ENCODE measurements around the gene KLC3.
A peak's percentile ranks its signal among the peaks of the same experiment; 100 is the strongest.

The KLC3 gene

DNA sequence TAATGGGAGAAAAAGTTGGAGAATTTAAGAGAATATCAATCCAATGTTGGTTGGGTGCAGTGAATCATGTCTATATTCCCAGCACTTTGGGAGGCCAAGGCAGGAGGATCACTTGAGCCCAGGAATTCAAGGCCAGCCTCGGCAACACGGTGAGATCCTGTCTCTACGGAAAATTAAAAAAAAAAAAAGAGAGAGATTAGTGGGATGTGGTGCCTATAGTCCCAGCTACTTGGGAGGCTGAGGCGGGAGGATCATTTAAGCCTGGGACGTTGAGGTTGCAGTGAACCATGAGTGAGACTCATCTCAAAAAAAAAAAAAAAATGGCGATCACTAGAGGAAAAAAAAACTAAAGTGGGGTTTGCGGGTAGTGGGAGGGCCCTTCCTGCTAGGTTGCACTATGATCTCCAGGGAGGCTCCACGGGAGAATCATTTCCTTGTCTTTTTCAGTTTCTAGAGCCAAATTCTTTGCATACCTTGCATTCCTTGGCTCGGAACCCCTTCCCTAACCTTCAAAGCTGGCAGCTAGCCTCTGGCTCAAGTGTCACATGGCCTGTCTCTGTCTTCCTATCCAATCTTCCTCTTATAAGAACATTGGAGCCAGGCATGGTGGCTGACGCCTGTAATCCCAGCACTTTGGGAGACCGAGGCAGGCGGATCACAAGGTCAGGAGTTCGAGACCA lies 35.6 kb downstream of the KLC3 start:
- peak; percentile 86 for ATAC-seq

GRCh38 chr19:45380107-45380506 lies 39.6 kb downstream of the KLC3 start:
- TF ChIP-seq, protein P1, sequence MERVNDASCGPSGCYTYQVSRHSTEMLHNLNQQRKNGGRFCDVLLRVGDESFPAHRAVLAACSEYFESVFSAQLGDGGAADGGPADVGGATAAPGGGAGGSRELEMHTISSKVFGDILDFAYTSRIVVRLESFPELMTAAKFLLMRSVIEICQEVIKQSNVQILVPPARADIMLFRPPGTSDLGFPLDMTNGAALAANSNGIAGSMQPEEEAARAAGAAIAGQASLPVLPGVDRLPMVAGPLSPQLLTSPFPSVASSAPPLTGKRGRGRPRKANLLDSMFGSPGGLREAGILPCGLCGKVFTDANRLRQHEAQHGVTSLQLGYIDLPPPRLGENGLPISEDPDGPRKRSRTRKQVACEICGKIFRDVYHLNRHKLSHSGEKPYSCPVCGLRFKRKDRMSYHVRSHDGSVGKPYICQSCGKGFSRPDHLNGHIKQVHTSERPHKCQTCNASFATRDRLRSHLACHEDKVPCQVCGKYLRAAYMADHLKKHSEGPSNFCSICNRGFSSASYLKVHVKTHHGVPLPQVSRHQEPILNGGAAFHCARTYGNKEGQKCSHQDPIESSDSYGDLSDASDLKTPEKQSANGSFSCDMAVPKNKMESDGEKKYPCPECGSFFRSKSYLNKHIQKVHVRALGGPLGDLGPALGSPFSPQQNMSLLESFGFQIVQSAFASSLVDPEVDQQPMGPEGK (CRISPR knock-in tag; IDR thresholded peaks at IDR 0.05; ENCODE audit: borderline replicate concordance): no peak
- TF ChIP-seq TOX (CRISPR knock-in tag; IDR thresholded peaks at IDR 0.05; ENCODE audit: borderline replicate concordance) (no peak), ZNF565 (CRISPR knock-in tag; conservative IDR thresholded peaks at IDR 0.05; ENCODE audit: low read depth) (no peak), OSR1 (CRISPR knock-in tag; IDR thresholded peaks at IDR 0.05) (no peak), ESRRG (CRISPR knock-in tag; IDR thresholded peaks at IDR 0.05) (no peak), ZNF70 (CRISPR knock-in tag; IDR thresholded peaks at IDR 0.05) (no peak), ISL1 (CRISPR knock-in tag; IDR thresholded peaks at IDR 0.05) (no peak), ZFP30 (CRISPR knock-in tag; IDR thresholded peaks at IDR 0.05) (no peak), PPARA (CRISPR knock-in tag; IDR thresholded peaks at IDR 0.05; ENCODE audit: borderline replicate concordance) (no peak), CSDC2 (CRISPR knock-in tag; IDR thresholded peaks at IDR 0.05) (no peak), GLIS3 (CRISPR knock-in tag; IDR thresholded peaks at IDR 0.05) (no peak), ARNTL (CRISPR knock-in tag; IDR thresholded peaks at IDR 0.05; ENCODE audit: borderline replicate concordance, low read depth) (no peak), SNAI2 (CRISPR knock-in tag; IDR thresholded peaks at IDR 0.05) (no peak), BACH2 (CRISPR knock-in tag; IDR thresholded peaks at IDR 0.05; ENCODE audit: borderline replicate concordance) (no peak), ZNF8 (CRISPR knock-in tag; IDR thresholded peaks at IDR 0.05) (no peak)
- TF ChIP-seq, protein P2, sequence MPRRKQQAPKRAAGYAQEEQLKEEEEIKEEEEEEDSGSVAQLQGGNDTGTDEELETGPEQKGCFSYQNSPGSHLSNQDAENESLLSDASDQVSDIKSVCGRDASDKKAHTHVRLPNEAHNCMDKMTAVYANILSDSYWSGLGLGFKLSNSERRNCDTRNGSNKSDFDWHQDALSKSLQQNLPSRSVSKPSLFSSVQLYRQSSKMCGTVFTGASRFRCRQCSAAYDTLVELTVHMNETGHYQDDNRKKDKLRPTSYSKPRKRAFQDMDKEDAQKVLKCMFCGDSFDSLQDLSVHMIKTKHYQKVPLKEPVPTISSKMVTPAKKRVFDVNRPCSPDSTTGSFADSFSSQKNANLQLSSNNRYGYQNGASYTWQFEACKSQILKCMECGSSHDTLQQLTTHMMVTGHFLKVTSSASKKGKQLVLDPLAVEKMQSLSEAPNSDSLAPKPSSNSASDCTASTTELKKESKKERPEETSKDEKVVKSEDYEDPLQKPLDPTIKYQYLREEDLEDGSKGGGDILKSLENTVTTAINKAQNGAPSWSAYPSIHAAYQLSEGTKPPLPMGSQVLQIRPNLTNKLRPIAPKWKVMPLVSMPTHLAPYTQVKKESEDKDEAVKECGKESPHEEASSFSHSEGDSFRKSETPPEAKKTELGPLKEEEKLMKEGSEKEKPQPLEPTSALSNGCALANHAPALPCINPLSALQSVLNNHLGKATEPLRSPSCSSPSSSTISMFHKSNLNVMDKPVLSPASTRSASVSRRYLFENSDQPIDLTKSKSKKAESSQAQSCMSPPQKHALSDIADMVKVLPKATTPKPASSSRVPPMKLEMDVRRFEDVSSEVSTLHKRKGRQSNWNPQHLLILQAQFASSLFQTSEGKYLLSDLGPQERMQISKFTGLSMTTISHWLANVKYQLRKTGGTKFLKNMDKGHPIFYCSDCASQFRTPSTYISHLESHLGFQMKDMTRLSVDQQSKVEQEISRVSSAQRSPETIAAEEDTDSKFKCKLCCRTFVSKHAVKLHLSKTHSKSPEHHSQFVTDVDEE (CRISPR knock-in tag; IDR thresholded peaks at IDR 0.05): no peak
- TF ChIP-seq, protein P3, sequence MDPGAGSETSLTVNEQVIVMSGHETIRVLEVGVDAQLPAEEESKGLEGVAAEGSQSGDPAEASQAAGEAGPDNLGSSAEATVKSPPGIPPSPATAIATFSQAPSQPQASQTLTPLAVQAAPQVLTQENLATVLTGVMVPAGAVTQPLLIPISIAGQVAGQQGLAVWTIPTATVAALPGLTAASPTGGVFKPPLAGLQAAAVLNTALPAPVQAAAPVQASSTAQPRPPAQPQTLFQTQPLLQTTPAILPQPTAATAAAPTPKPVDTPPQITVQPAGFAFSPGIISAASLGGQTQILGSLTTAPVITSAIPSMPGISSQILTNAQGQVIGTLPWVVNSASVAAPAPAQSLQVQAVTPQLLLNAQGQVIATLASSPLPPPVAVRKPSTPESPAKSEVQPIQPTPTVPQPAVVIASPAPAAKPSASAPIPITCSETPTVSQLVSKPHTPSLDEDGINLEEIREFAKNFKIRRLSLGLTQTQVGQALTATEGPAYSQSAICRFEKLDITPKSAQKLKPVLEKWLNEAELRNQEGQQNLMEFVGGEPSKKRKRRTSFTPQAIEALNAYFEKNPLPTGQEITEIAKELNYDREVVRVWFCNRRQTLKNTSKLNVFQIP (CRISPR knock-in tag; IDR thresholded peaks at IDR 0.05; ENCODE audit: borderline replicate concordance, low read depth): no peak
- TF ChIP-seq, protein P4, sequence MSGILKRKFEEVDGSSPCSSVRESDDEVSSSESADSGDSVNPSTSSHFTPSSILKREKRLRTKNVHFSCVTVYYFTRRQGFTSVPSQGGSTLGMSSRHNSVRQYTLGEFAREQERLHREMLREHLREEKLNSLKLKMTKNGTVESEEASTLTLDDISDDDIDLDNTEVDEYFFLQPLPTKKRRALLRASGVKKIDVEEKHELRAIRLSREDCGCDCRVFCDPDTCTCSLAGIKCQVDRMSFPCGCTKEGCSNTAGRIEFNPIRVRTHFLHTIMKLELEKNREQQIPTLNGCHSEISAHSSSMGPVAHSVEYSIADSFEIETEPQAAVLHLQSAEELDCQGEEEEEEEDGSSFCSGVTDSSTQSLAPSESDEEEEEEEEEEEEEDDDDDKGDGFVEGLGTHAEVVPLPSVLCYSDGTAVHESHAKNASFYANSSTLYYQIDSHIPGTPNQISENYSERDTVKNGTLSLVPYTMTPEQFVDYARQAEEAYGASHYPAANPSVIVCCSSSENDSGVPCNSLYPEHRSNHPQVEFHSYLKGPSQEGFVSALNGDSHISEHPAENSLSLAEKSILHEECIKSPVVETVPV (CRISPR knock-in tag; IDR thresholded peaks at IDR 0.05): no peak
- ATAC-seq: no peak

More for the DNA sequence above, 35.6 kb downstream of the KLC3 start:
- no peak for TF ChIP-seq TOX (CRISPR knock-in tag; IDR thresholded peaks at IDR 0.05; ENCODE audit: borderline replicate concordance)
- TF ChIP-seq ISL1 (CRISPR knock-in tag; IDR thresholded peaks at IDR 0.05): 0 out of 2 replicates have a peak, but pooled peaks have one; percentile 16
- 0 out of 2 replicates have a peak, but pooled peaks have one; percentile 65 for TF ChIP-seq SNAI2 (CRISPR knock-in tag; IDR thresholded peaks at IDR 0.05)
- TF ChIP-seq, protein P3 (CRISPR knock-in tag; IDR thresholded peaks at IDR 0.05; ENCODE audit: borderline replicate concordance, low read depth): 0 out of 2 replicates have a peak, but pooled peaks have one; percentile 30

- TF ChIP-seq CREB5 (CRISPR knock-in tag; IDR thresholded peaks at IDR 0.05; ENCODE audit: low read depth) (no peak), PPARA (CRISPR knock-in tag; IDR thresholded peaks at IDR 0.05; ENCODE audit: borderline replicate concordance) (no peak), TOX (CRISPR knock-in tag; IDR thresholded peaks at IDR 0.05; ENCODE audit: borderline replicate concordance) (no peak), ZFP30 (CRISPR knock-in tag; IDR thresholded peaks at IDR 0.05) (no peak), ZNF70 (CRISPR knock-in tag; IDR thresholded peaks at IDR 0.05) (no peak), BACH2 (CRISPR knock-in tag; IDR thresholded peaks at IDR 0.05; ENCODE audit: borderline replicate concordance) (no peak), CSDC2 (CRISPR knock-in tag; IDR thresholded peaks at IDR 0.05) (no peak), ZNF565 (CRISPR knock-in tag; conservative IDR thresholded peaks at IDR 0.05; ENCODE audit: low read depth) (no peak), GLIS3 (CRISPR knock-in tag; IDR thresholded peaks at IDR 0.05) (no peak)
- TF ChIP-seq, protein P2 (CRISPR knock-in tag; IDR thresholded peaks at IDR 0.05): no peak
- ATAC-seq: no peak
Observed at GRCh38 chr19:45382426-45382825, 41.9 kb downstream of the KLC3 start.

Data from SK-N-SH treated with all-trans-retinoic acid at 6 μM for 48 hours (cell line).